GM23338 (cell line): Measurements from ENCODE around the gene POU4F2. TPM values are rescaled to one million over a fixed set of nuclear protein-coding genes. Genes with fewer than 3 reads are reported as not detected.

ENCODE experiments used
- ATAC-seq: fragments of 200-7000 bp; cut with Tn5 transposase; 3 replicates; pipeline ENCODE4 v1.9.1; 2020
- DNase-seq: peaks from one replicate; pipeline ENCODE4 v3.0.0-alpha.2; 2015; ENCODE audit warnings: low spot score
- H2AFZ ChIP-seq: fragments of 200-600 bp; sonication (generic); 2 replicates; pipeline ENCODE4 v1.8.0; 2016; ENCODE audit warnings: antibody characterized with exemption, mild to moderate bottlenecking, moderate library complexity
- H3F3A ChIP-seq: fragments of 200-600 bp; sonication (generic); replicated peaks from 2 replicates; pipeline ENCODE4 v1.8.0; 2017; ENCODE audit warnings: antibody characterized with exemption, mixed run types, low read depth
- H3K27ac ChIP-seq: fragments of 200-600 bp; sonication (generic); 2 replicates; pipeline ENCODE4 v1.6.1; 2016; ENCODE audit warnings: low read depth
- H3K27me3 ChIP-seq: fragments of 200-600 bp; sonication (generic); 2 replicates; pipeline ENCODE4 v1.8.0; 2016; ENCODE audit warnings: mild to moderate bottlenecking, mixed run types, moderate library complexity; ENCODE audit not compliant: insufficient read depth
- H3K36me3 ChIP-seq: fragments of 200-600 bp; sonication (generic); 2 replicates; pipeline ENCODE4 v1.8.0; 2016; ENCODE audit warnings: mild to moderate bottlenecking; ENCODE audit not compliant: insufficient read depth
- H3K4me1 ChIP-seq: fragments of 200-600 bp; sonication (generic); 2 replicates; pipeline ENCODE4 v1.8.0; 2016; ENCODE audit warnings: mild to moderate bottlenecking, moderate library complexity; ENCODE audit not compliant: insufficient read depth
- H3K4me2 ChIP-seq: fragments of 200-600 bp; sonication (generic); 2 replicates; pipeline ENCODE4 v1.7.1; 2017; ENCODE audit warnings: mixed run types
- H3K4me3 ChIP-seq: fragments of 200-600 bp; sonication (generic); 2 replicates; pipeline ENCODE4 v1.6.1; 2016; ENCODE audit warnings: mixed run types
- H3K79me2 ChIP-seq: fragments of 200-600 bp; sonication (generic); replicated peaks from 2 replicates; pipeline ENCODE4 v1.8.0; 2017; ENCODE audit warnings: mild to moderate bottlenecking; ENCODE audit not compliant: insufficient read depth
- H3K9me2 ChIP-seq: fragments of 200-600 bp; sonication (generic); 2 replicates; pipeline ENCODE4 v1.8.0; 2017; ENCODE audit not compliant: insufficient read depth
- H4K20me1 ChIP-seq: fragments of 200-600 bp; sonication (generic); replicated peaks from 2 replicates; pipeline ENCODE4 v1.8.0; 2017; ENCODE audit warnings: mild to moderate bottlenecking; ENCODE audit not compliant: insufficient read depth
- H3K27ac Mint-ChIP-seq: 2 replicates; pipeline ENCODE4 v1.8.0; 2020; ENCODE audit warnings: inconsistent platforms, mild to moderate bottlenecking, moderate library complexity, mixed read lengths
- H3K27me3 Mint-ChIP-seq: 3 replicates; pipeline ENCODE4 v1.8.0; 2022; ENCODE audit warnings: low read depth, mild to moderate bottlenecking, moderate library complexity, mixed read lengths, inconsistent platforms; ENCODE audit not compliant: insufficient read depth, poor library complexity
- H3K36me3 Mint-ChIP-seq: 3 replicates; pipeline ENCODE4 v1.8.0; 2021; ENCODE audit warnings: low read depth, mild to moderate bottlenecking, inconsistent platforms, moderate library complexity, mixed read lengths
- H3K4me1 Mint-ChIP-seq: 3 replicates; pipeline ENCODE4 v1.8.0; 2020; ENCODE audit warnings: mild to moderate bottlenecking, inconsistent platforms, mixed read lengths
- H3K4me3 Mint-ChIP-seq: 3 replicates; pipeline ENCODE4 v1.8.0; 2021; ENCODE audit warnings: moderate library complexity, mild to moderate bottlenecking, inconsistent platforms, mixed read lengths
- H3K9me3 Mint-ChIP-seq: 3 replicates; pipeline ENCODE4 v1.8.0; 2020; ENCODE audit warnings: moderate library complexity, mild to moderate bottlenecking, inconsistent platforms, mixed read lengths
- CREB1 ChIP-seq: fragments of 250-450 bp; sonication (Bioruptor Pico); IDR thresholded peaks from 2 replicates; pipeline ENCODE4 v1.5.0; 2020; ENCODE audit warnings: low read depth, mild to moderate bottlenecking, moderate library complexity
- CTCF ChIP-seq, 2 experiments: fragments of 200-600 bp in 1 of 2; sonication (generic) in 1 of 2; conservative IDR thresholded peaks; 2 replicates each; pipeline versions ENCODE4 v1.5.1 to v1.6.1; 2016 to 2017; ENCODE audit warnings: antibody characterized with exemption in 2 of 2, low read depth in 2 of 2, mild to moderate bottlenecking in 2 of 2, moderate library complexity in 1 of 2
- JUNB ChIP-seq: IDR thresholded peaks from one replicate; pipeline ENCODE4 v1.6.1; 2016; ENCODE audit warnings: antibody characterized with exemption; ENCODE audit not compliant: unreplicated experiment
- POLR2AphosphoS5 ChIP-seq: IDR thresholded peaks from 2 replicates; pipeline ENCODE4 v1.6.1; 2016; ENCODE audit warnings: antibody characterized with exemption, low read depth
- REST ChIP-seq: IDR thresholded peaks from one replicate; pipeline ENCODE4 v1.6.1; 2018; ENCODE audit warnings: antibody characterized with exemption; ENCODE audit not compliant: unreplicated experiment
- STAT1 ChIP-seq: IDR thresholded peaks from one replicate; pipeline ENCODE4 v1.6.1; 2016; ENCODE audit warnings: antibody characterized with exemption; ENCODE audit not compliant: unreplicated experiment
- polyA plus RNA-seq: library from polyadenylated mRNA; unstranded; fragments of >200 nt; fragmentation: Nextera tagmentation; extraction: Ambion mirVana; gene quantifications from 2 replicates; pipeline ENCODE4 v1.2.1, GENCODE V29; 2016
- total RNA-seq: library from RNA; depleted of rRNA; stranded (reverse); fragments of >200 nt; shearing (Covaris generic); gene quantifications from 2 replicates; pipeline ENCODE4 v1.2.3, GENCODE V29; 2014

POU4F2 gene
- total and polyA plus RNA-seq, 2 experiments from 2014 or later = not detected

- ATAC-seq = no peak
- peaks cover 5% of the 10 kb centered on the region; the same call in 1 of the 3 replicates for H3K9me3 Mint-ChIP-seq
Observed at GRCh38 chr4:146643812-146644401, 5.2 kb downstream of the POU4F2 start.

More at GRCh38 chr4:146643812-146644401, 5.2 kb downstream of the POU4F2 start:
- Mint-ChIP-seq H3K4me3 (no peak overlapping the region), H3K27me3 (peaks cover 97% of the 10 kb centered on the region), H3K4me1 (peaks cover 40% of the 10 kb centered on the region), H3K27ac (no peak overlapping the region), H3K36me3 (no peaks in the 10 kb centered on the region; the same call in 2 of the 3 replicates)
- no peak overlapping the region for H3K27ac ChIP-seq
- no peak overlapping the region for H3K4me2 ChIP-seq
- H2AFZ ChIP-seq = no peak overlapping the region
- H4K20me1 ChIP-seq = peaks cover 39% of the 10 kb centered on the region
- peak; percentile 82 for DNase-seq
- peaks cover 100% of the 10 kb centered on the region for H3K27me3 ChIP-seq
- TF ChIP-seq CTCF (conservative IDR thresholded peaks at IDR 0.05; ENCODE audit: low read depth in 2 of 2) (no peak), STAT1 (no peak), JUNB (no peak), REST (peak; percentile 89), POLR2AphosphoS5 (no peak), CREB1 (CRISPR knock-in tag) (no peak)
- no peaks in the 10 kb centered on the region for H3K79me2 ChIP-seq
- no peaks in the 10 kb centered on the region for H3K36me3 ChIP-seq
- peaks cover 26% of the 10 kb centered on the region for H3K4me1 ChIP-seq
- peaks cover 12% of the 10 kb centered on the region for H3F3A ChIP-seq
- H3K9me2 ChIP-seq = no peaks in the 10 kb centered on the region
- no peak overlapping the region for H3K4me3 ChIP-seq
